Skeletal muscle tissue (tissue), 4 donors: Measurements from ENCODE around the gene ABCC10. TPM values are rescaled to one million over a fixed set of nuclear protein-coding genes. Genes with fewer than 3 reads are reported as not detected.
A peak's percentile ranks its signal among the peaks of the same experiment; 100 is the strongest.

Experiments
- H3K27ac ChIP-seq: one replicate; pipeline ENCODE4 v1.7.0; 2013; ENCODE audit warnings: mild to moderate bottlenecking, low read depth, low read length, inconsistent platforms
- H3K27me3 ChIP-seq, 3 donors: one replicate each; pipeline ENCODE4 v1.7.0; 2013; ENCODE audit warnings: low read length in 3 of 3; ENCODE audit not compliant: control insufficient read depth in 3 of 3, insufficient read depth in 3 of 3
- H3K36me3 ChIP-seq, 3 donors: one replicate each; pipeline ENCODE4 v1.7.0; 2013; ENCODE audit warnings: low read length in 3 of 3; ENCODE audit not compliant: control insufficient read depth in 3 of 3, insufficient read depth in 3 of 3
- H3K4me1 ChIP-seq, 3 donors: one replicate each; pipeline ENCODE4 v1.7.0; 2013; ENCODE audit warnings: low read length in 3 of 3, mild to moderate bottlenecking in 3 of 3; ENCODE audit not compliant: control insufficient read depth in 3 of 3, insufficient read depth in 3 of 3
- H3K4me3 ChIP-seq, 3 donors: one replicate each; pipeline ENCODE4 v1.7.0; 2013; ENCODE audit warnings: low read length in 3 of 3
- H3K9ac ChIP-seq, 3 donors: one replicate each; pipeline ENCODE4 v1.7.0; 2013; ENCODE audit warnings: low read length in 3 of 3, mild to moderate bottlenecking in 3 of 3, moderate library complexity in 2 of 3, low read depth in 1 of 3
- H3K9me3 ChIP-seq, 3 donors: one replicate each; pipeline ENCODE4 v1.7.0; 2013; ENCODE audit warnings: low read length in 3 of 3; ENCODE audit not compliant: control insufficient read depth in 3 of 3
- total RNA-seq: library from RNA; depleted of rRNA; stranded (reverse); fragments of >200 nt; gene quantifications from one replicate; pipeline ENCODE4 v1.2.3, GENCODE V29; 2014
- donor health status: Osteomylitis.

The ABCC10 gene
- total RNA-seq, 1 donor from 2014 or later, result 8.9 TPM

- H3K4me3 ChIP-seq, result no peak overlapping the region
- no peaks in the 10 kb centered on the region for H3K9me3 ChIP-seq
- no peak overlapping the region for H3K9ac ChIP-seq
- H3K27ac ChIP-seq, result no peak overlapping the region
- peaks cover 0 to 7% (median 2%) of the 10 kb centered on the region in 3 donors for H3K4me1 ChIP-seq
- H3K27me3 ChIP-seq, result peaks cover 0 to 7% (median 3%) of the 10 kb centered on the region in 3 donors
- no peaks in the 10 kb centered on the region for H3K36me3 ChIP-seq
Observed at GRCh38 chr6:43472515-43472914, 45.2 kb downstream of the ABCC10 start.

GRCh38 chr6:43475516-43475915, 48.2 kb downstream of the ABCC10 start:
- Histone ChIP-seq H3K4me1 (peaks cover 16 to 25% (median 20%) of the 10 kb centered on the region in 3 donors), H3K36me3 (peaks cover 0 to 5% (median 0%) of the 10 kb centered on the region in 3 donors), H3K4me3 (no peak overlapping the region), H3K27me3 (no peaks in the 10 kb centered on the region), H3K9me3 (no peaks in the 10 kb centered on the region), H3K27ac (no peak overlapping the region), H3K9ac (no peak overlapping the region)

GRCh38 chr6:43476746-43477145, 49.4 kb downstream of the ABCC10 start:
- Histone ChIP-seq H3K27ac (peak overlapping the region; percentile 82), H3K9me3 (no peaks in the 10 kb centered on the region), H3K4me1 (peaks cover 16 to 31% (median 20%) of the 10 kb centered on the region in 3 donors), H3K36me3 (peaks cover 0 to 5% (median 0%) of the 10 kb centered on the region in 3 donors), H3K4me3 (peak overlapping the region; percentile 74 to 80 (median 79)), H3K27me3 (no peaks in the 10 kb centered on the region), H3K9ac (peak overlapping the region in 2 of 3 donors; percentile 83 to 86)

- Histone ChIP-seq H3K4me3 (peak within 1 kb of the TSS; percentile 79 to 93 (median 80)), H3K9me3 (no peaks in the 10 kb centered on the region), H3K36me3 (peaks cover 0 to 5% (median 0%) of the 10 kb centered on the region in 3 donors), H3K4me1 (peaks cover 16 to 34% (median 20%) of the 10 kb centered on the region in 3 donors), H3K27me3 (no peaks in the 10 kb centered on the region), H3K27ac (peak within 1 kb of the TSS; percentile 82), H3K9ac (peak within 1 kb of the TSS; percentile 83 to 91 (median 86))
Observed at GRCh38 chr6:43477235-43478007, 50.1 kb downstream of the ABCC10 start, which contains the start of gene TJAP1. TJAP1 (plus strand) TSS chr6:43477570; CDS start chr6:43499002, 21,432 bp downstream.

- H3K9me3 ChIP-seq, result no peaks in the 10 kb centered on the region
- peaks cover 0 to 5% (median 0%) of the 10 kb centered on the region in 3 donors for H3K36me3 ChIP-seq
- H3K4me1 ChIP-seq, result peaks cover 16 to 34% (median 20%) of the 10 kb centered on the region in 3 donors
- peak overlapping the region; percentile 83 to 91 (median 86) for H3K9ac ChIP-seq
- H3K27ac ChIP-seq, result peak overlapping the region; percentile 82
- peak overlapping the region; percentile 79 to 93 (median 80) for H3K4me3 ChIP-seq
- H3K27me3 ChIP-seq, result no peaks in the 10 kb centered on the region
Observed at GRCh38 chr6:43478008-43478372, 50.6 kb downstream of the ABCC10 start.

GRCh38 chr6:43481075-43481474, 53.7 kb downstream of the ABCC10 start:
- peaks cover 16 to 34% (median 20%) of the 10 kb centered on the region in 3 donors for H3K4me1 ChIP-seq
- no peak overlapping the region for H3K27ac ChIP-seq

GRCh38 chr6:43481591-43482236, 54.4 kb downstream of the ABCC10 start:
- Histone ChIP-seq H3K9ac (peak overlapping the region in 1 of 3 donors; percentile 9), H3K27me3 (no peaks in the 10 kb centered on the region), H3K36me3 (peaks cover 0 to 5% (median under 1%) of the 10 kb centered on the region in 3 donors), H3K9me3 (no peaks in the 10 kb centered on the region), H3K27ac (no peak overlapping the region), H3K4me3 (no peak overlapping the region), H3K4me1 (peaks cover 16 to 32% (median 20%) of the 10 kb centered on the region in 3 donors)

More at GRCh38 chr6:43481075-43481474, 53.7 kb downstream of the ABCC10 start:
- H3K9me3 ChIP-seq, result no peaks in the 10 kb centered on the region
- no peak overlapping the region for H3K4me3 ChIP-seq
- no peaks in the 10 kb centered on the region for H3K27me3 ChIP-seq
- peaks cover 0 to 5% (median 0%) of the 10 kb centered on the region in 3 donors for H3K36me3 ChIP-seq
- no peak overlapping the region for H3K9ac ChIP-seq

- peak overlapping the region in 2 of 3 donors; percentile 40 to 47 for H3K9ac ChIP-seq
- H3K4me1 ChIP-seq, result peaks cover 24 to 42% (median 29%) of the 10 kb centered on the region in 3 donors
- no peaks in the 10 kb centered on the region for H3K9me3 ChIP-seq
- no peaks in the 10 kb centered on the region for H3K27me3 ChIP-seq
- H3K27ac ChIP-seq, result peak overlapping the region; percentile 61
- no peak overlapping the region for H3K4me3 ChIP-seq
- peaks cover 0 to 6% (median 0%) of the 10 kb centered on the region in 3 donors for H3K36me3 ChIP-seq
Observed at GRCh38 chr6:43488667-43489276, 61.4 kb downstream of the ABCC10 start.

GRCh38 chr6:43489277-43490072, 62.1 kb downstream of the ABCC10 start:
- Histone ChIP-seq H3K9me3 (no peaks in the 10 kb centered on the region), H3K9ac (peak overlapping the region in 2 of 3 donors; percentile 40 to 47), H3K27me3 (no peaks in the 10 kb centered on the region), H3K4me3 (no peak overlapping the region), H3K27ac (peak overlapping the region; percentile 61), H3K36me3 (peaks cover 0 to 6% (median 0%) of the 10 kb centered on the region in 3 donors), H3K4me1 (peaks cover 27 to 42% (median 36%) of the 10 kb centered on the region in 3 donors)
